ENCODE data around the gene OTUD5.

GRCh38 chrX:48961585-48962091 is 4.2 kb upstream of the OTUD5 start:
- TF ChIP-seq CTCF (IDR thresholded peaks at IDR 0.05; ENCODE audit: low read length), result no peak
- no peak for TF ChIP-seq EZH2phosphoT487 (IDR thresholded peaks at IDR 0.05; ENCODE audit: low read length)

Data from MM.1S (cell line).